Measurements from ENCODE around the gene NRG2. TPM values are rescaled to one million over a fixed set of nuclear protein-coding genes. Genes with fewer than 3 reads are reported as not detected.

NRG2 gene
- total RNA-seq, 1 experiment from 2014 or later: 0.91 TPM

DNA sequence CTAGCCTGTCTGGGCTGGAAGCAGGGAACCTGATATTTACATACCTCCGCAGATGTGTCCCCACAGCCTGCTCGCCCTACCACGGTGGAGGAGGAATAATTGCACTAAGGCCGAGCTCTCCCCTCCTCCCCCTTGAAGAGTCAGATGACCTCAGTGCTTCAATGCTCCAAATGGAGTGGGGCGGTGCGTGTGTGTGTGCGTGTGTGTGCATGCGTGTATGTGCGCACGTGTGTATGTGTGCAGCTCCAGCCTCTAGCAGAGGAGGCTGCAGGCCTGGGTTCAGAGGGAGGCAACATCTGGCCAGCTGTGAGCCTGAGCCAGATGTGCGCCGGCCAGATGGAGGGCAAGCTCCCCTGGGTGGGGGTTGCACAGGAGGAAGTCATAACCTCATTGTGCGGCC lies 90.5 kb downstream of the NRG2 start:
- intact Hi-C loops (cut with micrococcal nuclease): no loop called here
- peaks cover 5 to 13% of the 10 kb centered on the region in 2 experiments; a peak in 3 of 4 replicates for H3K4me1 ChIP-seq (ENCODE audit: control insufficient read depth in 1 of 2, insufficient read depth in 2 of 2, low read length in 2 of 2)
- ATAC-seq (no peak), DNase-seq (ENCODE audit: low read depth, low spot score) (no peak)
- no peak overlapping the region for H3K9ac ChIP-seq (ENCODE audit: low read length)
- no peaks in the 10 kb centered on the region for H3K9me3 ChIP-seq (ENCODE audit: control insufficient read depth in 1 of 2, insufficient read depth in 1 of 2, low read depth in 1 of 2, low read length in 2 of 2)
- H3K4me2 ChIP-seq (ENCODE audit: low read length): no peak overlapping the region
- H3K36me3 ChIP-seq (ENCODE audit: control insufficient read depth in 1 of 2, insufficient read depth in 2 of 2, low read length in 2 of 2): no peaks in the 10 kb centered on the region
- no peaks in the 10 kb centered on the region for H4K20me1 ChIP-seq (ENCODE audit: insufficient read depth)
- no peaks in the 10 kb centered on the region; the same call in 1 of the 2 replicates for H3K9me2 ChIP-seq (ENCODE audit: insufficient read depth)
- no TSS peak for BruUV-seq (replicated peaks)
- TF ChIP-seq CBX3 (IDR thresholded peaks at IDR 0.05; ENCODE audit: low read depth) (no peak), SRF (IDR thresholded peaks at IDR 0.05; ENCODE audit: low read depth) (no peak), YY1 (IDR thresholded peaks at IDR 0.05; ENCODE audit: extremely low read depth, insufficient replicate concordance, low read depth, low read length) (no peak), ZNF274 (IDR thresholded peaks at IDR 0.05; ENCODE audit: low read depth, low read length) (no peak), TCF7L2 (IDR thresholded peaks at IDR 0.05; ENCODE audit: borderline replicate concordance, extremely low read depth, insufficient read depth, insufficient read length) (no peak), ELF1 (IDR thresholded peaks at IDR 0.05; ENCODE audit: borderline replicate concordance, low read depth) (no peak), EGR1 (IDR thresholded peaks at IDR 0.05; ENCODE audit: low read depth) (no peak), SP1 (IDR thresholded peaks at IDR 0.05; ENCODE audit: low read depth) (no peak), EZH2phosphoT487 (IDR thresholded peaks at IDR 0.05; ENCODE audit: borderline replicate concordance) (no peak)
- TF ChIP-seq, protein P1, sequence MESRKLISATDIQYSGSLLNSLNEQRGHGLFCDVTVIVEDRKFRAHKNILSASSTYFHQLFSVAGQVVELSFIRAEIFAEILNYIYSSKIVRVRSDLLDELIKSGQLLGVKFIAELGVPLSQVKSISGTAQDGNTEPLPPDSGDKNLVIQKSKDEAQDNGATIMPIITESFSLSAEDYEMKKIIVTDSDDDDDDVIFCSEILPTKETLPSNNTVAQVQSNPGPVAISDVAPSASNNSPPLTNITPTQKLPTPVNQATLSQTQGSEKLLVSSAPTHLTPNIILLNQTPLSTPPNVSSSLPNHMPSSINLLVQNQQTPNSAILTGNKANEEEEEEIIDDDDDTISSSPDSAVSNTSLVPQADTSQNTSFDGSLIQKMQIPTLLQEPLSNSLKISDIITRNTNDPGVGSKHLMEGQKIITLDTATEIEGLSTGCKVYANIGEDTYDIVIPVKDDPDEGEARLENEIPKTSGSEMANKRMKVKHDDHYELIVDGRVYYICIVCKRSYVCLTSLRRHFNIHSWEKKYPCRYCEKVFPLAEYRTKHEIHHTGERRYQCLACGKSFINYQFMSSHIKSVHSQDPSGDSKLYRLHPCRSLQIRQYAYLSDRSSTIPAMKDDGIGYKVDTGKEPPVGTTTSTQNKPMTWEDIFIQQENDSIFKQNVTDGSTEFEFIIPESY (IDR thresholded peaks at IDR 0.05; ENCODE audit: extremely low read depth, insufficient replicate concordance, low read length): no peak
- TF ChIP-seq, protein P2, sequence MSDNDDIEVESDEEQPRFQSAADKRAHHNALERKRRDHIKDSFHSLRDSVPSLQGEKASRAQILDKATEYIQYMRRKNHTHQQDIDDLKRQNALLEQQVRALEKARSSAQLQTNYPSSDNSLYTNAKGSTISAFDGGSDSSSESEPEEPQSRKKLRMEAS (IDR thresholded peaks at IDR 0.05): no peak
- no peak overlapping the region for H2AFZ ChIP-seq (ENCODE audit: low read depth, low read length, poor library complexity, severe bottlenecking)
- H3K27ac ChIP-seq (ENCODE audit: low read depth, low read length): no peak overlapping the region
- CTCF ChIA-PET: no interaction called here
- no peak overlapping the region for H3K4me3 ChIP-seq (replicated peaks in 1 of 2; ENCODE audit: low read depth in 1 of 2, low read length in 2 of 2)
- no peaks in the 10 kb centered on the region for H3K79me2 ChIP-seq (ENCODE audit: insufficient read depth, low read length)
- POLR2A ChIA-PET: no interaction called here
- peaks cover 8% of the 10 kb centered on the region; the same call in 1 of the 2 replicates for H3K27me3 ChIP-seq (ENCODE audit: insufficient read depth, low read length)
- RAD21 ChIA-PET (ENCODE audit: low non-redundant PET in 1 of 2, low total read pairs in 2 of 2, uncharacterized antibody in 2 of 2, unreplicated experiment in 2 of 2): no interaction called here
